ENCODE data around the gene STXBP5.

Gene STXBP5

GRCh38 chr6:147255948-147256674 is 51.9 kb downstream of the STXBP5 start:
- H3K4me3 ChIP-seq = no peak overlapping the region
- no peak for TF ChIP-seq POLR2AphosphoS5 (IDR thresholded peaks at IDR 0.05; ENCODE audit: borderline replicate concordance, low read depth, low read length)
- H3K9ac ChIP-seq (ENCODE audit: insufficient read length) = no peak overlapping the region
- no peak overlapping the region for H3K27ac ChIP-seq
- no peak for DNase-seq (ENCODE audit: low read depth, low spot score)
- H3K36me3 ChIP-seq (ENCODE audit: insufficient read depth, low read length) = peaks cover 5% of the 10 kb centered on the region; the same call in 1 of the 2 replicates
- no peaks in the 10 kb centered on the region for H3K9me3 ChIP-seq (ENCODE audit: low read depth, low read length)

- no peaks in the 10 kb centered on the region for H3K9me3 ChIP-seq (ENCODE audit: low read depth, low read length)
- DNase-seq (ENCODE audit: low read depth, low spot score) = no peak
- no peak overlapping the region for H3K4me3 ChIP-seq
- TF ChIP-seq FOXP2 (optimal IDR thresholded peaks at IDR 0.05; ENCODE audit: control extremely low read depth, extremely low read length, insufficient read depth) = no peak
- no peak for TF ChIP-seq POLR2AphosphoS5 (IDR thresholded peaks at IDR 0.05; ENCODE audit: borderline replicate concordance, low read depth, low read length)
- no peak for TF ChIP-seq EZH2 (IDR thresholded peaks at IDR 0.05)
- no peaks in the 10 kb centered on the region for H3K36me3 ChIP-seq (ENCODE audit: insufficient read depth, low read length)
- H3K9ac ChIP-seq (ENCODE audit: insufficient read length) = no peak overlapping the region
- H3K27ac ChIP-seq = no peak overlapping the region
Measured at GRCh38 chr6:147257760-147258159, 53.5 kb downstream of the STXBP5 start.

GRCh38 chr6:147260091-147260490 is 55.9 kb downstream of the STXBP5 start:
- Histone ChIP-seq H3K27ac (no peak overlapping the region), H3K4me3 (no peak overlapping the region), H3K36me3 (ENCODE audit: insufficient read depth, low read length) (no peaks in the 10 kb centered on the region), H3K9me3 (ENCODE audit: low read depth, low read length) (no peaks in the 10 kb centered on the region), H3K9ac (ENCODE audit: insufficient read length) (no peak overlapping the region)
- no peak for DNase-seq (ENCODE audit: low read depth, low spot score)
- TF ChIP-seq EZH2 (IDR thresholded peaks at IDR 0.05) (no peak), FOXP2 (optimal IDR thresholded peaks at IDR 0.05; ENCODE audit: control extremely low read depth, extremely low read length, insufficient read depth) (no peak), POLR2AphosphoS5 (IDR thresholded peaks at IDR 0.05; ENCODE audit: borderline replicate concordance, low read depth, low read length) (no peak)

DNA sequence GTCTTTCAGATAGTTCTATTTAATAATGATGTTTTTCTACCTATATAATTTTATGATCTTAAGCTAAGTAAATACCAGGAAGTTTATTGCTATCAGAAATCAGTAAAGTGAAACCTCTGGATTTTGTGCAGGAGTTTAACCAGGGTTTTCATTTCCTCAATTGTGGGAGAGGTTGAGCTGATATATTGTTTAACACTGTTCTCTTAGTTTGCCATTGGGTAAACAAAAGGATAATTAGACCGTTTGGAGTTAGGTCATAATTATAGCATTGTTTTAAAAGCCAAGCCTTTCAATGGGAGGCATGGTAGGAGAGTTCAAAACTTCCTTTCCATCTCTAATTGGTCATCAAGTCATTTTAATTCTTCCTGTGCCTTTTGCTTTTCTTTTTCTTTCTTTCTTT is 58.7 kb downstream of the STXBP5 start:
- H3K9ac ChIP-seq (ENCODE audit: insufficient read length) = no peak overlapping the region
- H3K9me3 ChIP-seq (ENCODE audit: low read depth, low read length) = no peaks in the 10 kb centered on the region
- no peak overlapping the region for H3K27ac ChIP-seq
- DNase-seq (ENCODE audit: low read depth, low spot score) = no peak
- H3K4me3 ChIP-seq = no peak overlapping the region
- 0 out of 2 replicates have a peak, but pooled peaks cover 2% of the 10 kb centered on the region for H3K36me3 ChIP-seq (ENCODE audit: insufficient read depth, low read length)
- TF ChIP-seq POLR2AphosphoS5 (IDR thresholded peaks at IDR 0.05; ENCODE audit: borderline replicate concordance, low read depth, low read length) (no peak), FOXP2 (optimal IDR thresholded peaks at IDR 0.05; ENCODE audit: control extremely low read depth, extremely low read length, insufficient read depth) (no peak), EZH2 (IDR thresholded peaks at IDR 0.05) (no peak)

GRCh38 chr6:147266821-147267220 is 62.6 kb downstream of the STXBP5 start:
- Histone ChIP-seq H3K9me3 (ENCODE audit: low read depth, low read length) (no peaks in the 10 kb centered on the region), H3K4me3 (no peak overlapping the region), H3K9ac (ENCODE audit: insufficient read length) (no peak overlapping the region), H3K36me3 (ENCODE audit: insufficient read depth, low read length) (0 out of 2 replicates have a peak, but pooled peaks cover 2% of the 10 kb centered on the region), H3K27ac (no peak overlapping the region)
- no peak for DNase-seq (ENCODE audit: low read depth, low spot score)
- TF ChIP-seq FOXP2 (optimal IDR thresholded peaks at IDR 0.05; ENCODE audit: control extremely low read depth, extremely low read length, insufficient read depth) (no peak), EZH2 (IDR thresholded peaks at IDR 0.05) (no peak), POLR2AphosphoS5 (IDR thresholded peaks at IDR 0.05; ENCODE audit: borderline replicate concordance, low read depth, low read length) (no peak)

DNA sequence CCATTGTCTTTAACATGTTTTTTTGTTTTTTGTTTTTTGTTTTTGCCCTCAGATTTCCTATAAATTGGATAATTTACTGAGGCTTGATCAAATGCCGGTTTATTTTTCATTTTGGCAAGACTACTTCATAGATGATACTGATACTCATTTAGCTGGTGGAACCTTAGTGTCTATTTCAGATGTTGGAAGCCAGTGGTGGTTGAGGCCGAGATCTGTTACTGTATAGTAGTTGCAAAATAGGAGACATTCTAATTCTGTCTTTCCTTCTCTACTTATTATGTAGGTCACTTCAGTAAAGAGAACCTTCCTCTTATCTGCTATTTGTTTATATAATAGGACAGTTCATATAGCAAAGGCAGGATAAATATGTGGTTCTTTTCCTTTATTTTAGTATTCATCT is 63.4 kb downstream of the STXBP5 start:
- H3K27ac ChIP-seq = no peak overlapping the region
- TF ChIP-seq EZH2 (IDR thresholded peaks at IDR 0.05) = no peak
- TF ChIP-seq FOXP2 (optimal IDR thresholded peaks at IDR 0.05; ENCODE audit: control extremely low read depth, extremely low read length, insufficient read depth) = no peak
- TF ChIP-seq POLR2AphosphoS5 (IDR thresholded peaks at IDR 0.05; ENCODE audit: borderline replicate concordance, low read depth, low read length) = no peak
- no peak for DNase-seq (ENCODE audit: low read depth, low spot score)
- H3K4me3 ChIP-seq = no peak overlapping the region
- H3K9ac ChIP-seq (ENCODE audit: insufficient read length) = no peak overlapping the region
- H3K9me3 ChIP-seq (ENCODE audit: low read depth, low read length) = no peaks in the 10 kb centered on the region
- H3K36me3 ChIP-seq (ENCODE audit: insufficient read depth, low read length) = 0 out of 2 replicates have a peak, but pooled peaks cover 2% of the 10 kb centered on the region

DNA sequence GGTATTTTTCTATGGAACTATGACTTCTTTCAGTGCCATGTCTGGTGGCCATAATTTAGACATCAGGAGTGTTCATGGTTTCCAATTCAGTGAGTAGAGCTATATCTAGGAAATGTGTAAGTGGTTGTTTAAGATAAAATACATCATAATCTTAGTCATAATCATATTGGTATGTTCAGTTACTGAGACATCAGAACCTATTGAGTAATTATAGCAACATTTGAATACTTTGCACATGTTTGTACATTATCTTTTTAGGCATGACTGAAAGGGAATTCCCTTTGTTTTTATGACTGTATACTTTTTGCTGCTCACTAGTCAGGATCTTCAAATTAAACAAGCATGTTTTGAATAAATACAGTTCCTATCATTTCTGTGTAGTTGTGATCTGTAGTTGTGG is 64.0 kb downstream of the STXBP5 start:
- no peak for DNase-seq (ENCODE audit: low read depth, low spot score)
- 0 out of 2 replicates have a peak, but pooled peaks cover 2% of the 10 kb centered on the region for H3K36me3 ChIP-seq (ENCODE audit: insufficient read depth, low read length)

GRCh38 chr6:147274012-147274411 is 69.8 kb downstream of the STXBP5 start:
- Histone ChIP-seq H3K4me3 (no peak overlapping the region), H3K27ac (no peak overlapping the region), H3K9ac (ENCODE audit: insufficient read length) (no peak overlapping the region), H3K9me3 (ENCODE audit: low read depth, low read length) (no peaks in the 10 kb centered on the region), H3K36me3 (ENCODE audit: insufficient read depth, low read length) (no peaks in the 10 kb centered on the region)
- TF ChIP-seq POLR2AphosphoS5 (IDR thresholded peaks at IDR 0.05; ENCODE audit: borderline replicate concordance, low read depth, low read length) = no peak
- no peak for TF ChIP-seq FOXP2 (optimal IDR thresholded peaks at IDR 0.05; ENCODE audit: control extremely low read depth, extremely low read length, insufficient read depth)
- no peak for TF ChIP-seq EZH2 (IDR thresholded peaks at IDR 0.05)
- DNase-seq (ENCODE audit: low read depth, low spot score) = no peak

More for the DNA sequence above, 64.0 kb downstream of the STXBP5 start:
- no peak overlapping the region for H3K4me3 ChIP-seq
- TF ChIP-seq FOXP2 (optimal IDR thresholded peaks at IDR 0.05; ENCODE audit: control extremely low read depth, extremely low read length, insufficient read depth) (no peak), POLR2AphosphoS5 (IDR thresholded peaks at IDR 0.05; ENCODE audit: borderline replicate concordance, low read depth, low read length) (no peak), EZH2 (IDR thresholded peaks at IDR 0.05) (no peak)
- H3K27ac ChIP-seq = no peak overlapping the region
- no peak overlapping the region for H3K9ac ChIP-seq (ENCODE audit: insufficient read length)
- no peaks in the 10 kb centered on the region for H3K9me3 ChIP-seq (ENCODE audit: low read depth, low read length)

GRCh38 chr6:147274776-147275175 is 70.6 kb downstream of the STXBP5 start:
- no peaks in the 10 kb centered on the region for H3K36me3 ChIP-seq (ENCODE audit: insufficient read depth, low read length)
- H3K4me3 ChIP-seq = no peak overlapping the region
- H3K9me3 ChIP-seq (ENCODE audit: low read depth, low read length) = no peaks in the 10 kb centered on the region
- H3K9ac ChIP-seq (ENCODE audit: insufficient read length) = no peak overlapping the region
- DNase-seq (ENCODE audit: low read depth, low spot score) = no peak
- H3K27ac ChIP-seq = no peak overlapping the region
- no peak for TF ChIP-seq POLR2AphosphoS5 (IDR thresholded peaks at IDR 0.05; ENCODE audit: borderline replicate concordance, low read depth, low read length)
- TF ChIP-seq EZH2 (IDR thresholded peaks at IDR 0.05) = no peak
- TF ChIP-seq FOXP2 (optimal IDR thresholded peaks at IDR 0.05; ENCODE audit: control extremely low read depth, extremely low read length, insufficient read depth) = no peak
